IMR-90 (cell line): Measurements from ENCODE around the gene ZNF555. TPM values are rescaled to one million over a fixed set of nuclear protein-coding genes. Genes with fewer than 3 reads are reported as not detected.

Experiments
- ATAC-seq: fragments of 200-7000 bp; cut with Tn5 transposase; 2 replicates; pipeline ENCODE4 v1.9.1; 2020; ENCODE audit warnings: low read depth, mild to moderate bottlenecking, moderate library complexity
- BruUV-seq: library from RNA; stranded (reverse); fragments of 400-500 nt; replicated peaks from 2 replicates; lab custom pipeline; 2021; lab: Mats Ljungman, UMichigan
- CTCF ChIA-PET: fragments of 300-600 bp; formaldehyde crosslinking; extraction: SDS; loops from one replicate; lab custom pipeline; 2021; ENCODE audit warnings: antibody characterized with exemption; lab: Yijun Ruan, JAX
- POLR2A ChIA-PET: fragments of 300-600 bp; sonication (Branson Sonifier 250); formaldehyde crosslinking; loops from one replicate; lab custom pipeline; 2022; ENCODE audit warnings: antibody characterized with exemption; ENCODE audit not compliant: unreplicated experiment; lab: Charles Lee
- DNase-seq: peaks from one replicate; pipeline ENCODE4 v3.0.0; 2013
- H2AFZ ChIP-seq: replicated peaks from 2 replicates; pipeline ENCODE3; 2013; ENCODE audit warnings: low read length, mild to moderate bottlenecking; ENCODE audit not compliant: poor library complexity
- H2AK5ac ChIP-seq: 2 replicates; pipeline ENCODE4 v1.6.1; 2013; ENCODE audit warnings: low read depth, low read length, inconsistent platforms
- H2AK9ac ChIP-seq: replicated peaks from 2 replicates; pipeline ENCODE3; 2013; ENCODE audit warnings: mild to moderate bottlenecking, low read depth, low read length, moderate library complexity; ENCODE audit not compliant: poor library complexity
- H2BK120ac ChIP-seq: 2 replicates; pipeline ENCODE4 v1.6.1; 2013; ENCODE audit warnings: low read depth, low read length, inconsistent platforms
- H2BK15ac ChIP-seq: 3 replicates; pipeline ENCODE4 v1.6.1; 2013; ENCODE audit warnings: low read depth, low read length, inconsistent platforms
- H2BK20ac ChIP-seq: 2 replicates; pipeline ENCODE4 v1.6.1; 2013; ENCODE audit warnings: low read depth, mild to moderate bottlenecking, inconsistent platforms, low read length, moderate library complexity
- H2BK5ac ChIP-seq: 2 replicates; pipeline ENCODE4 v1.6.1; 2013; ENCODE audit warnings: mild to moderate bottlenecking, low read depth, low read length, inconsistent platforms; ENCODE audit not compliant: poor library complexity, severe bottlenecking
- H3K14ac ChIP-seq: replicated peaks from 2 replicates; pipeline ENCODE4 v1.6.1; 2013; ENCODE audit warnings: low read depth, low read length, inconsistent platforms
- H3K18ac ChIP-seq: 2 replicates; pipeline ENCODE4 v1.6.1; 2013; ENCODE audit warnings: low read depth, low read length, control low read depth
- H3K23ac ChIP-seq: 2 replicates; pipeline ENCODE4 v1.6.1; 2013; ENCODE audit warnings: low read depth, low read length, inconsistent platforms
- H3K27ac ChIP-seq: 2 replicates; pipeline ENCODE4 v1.5.1; 2013; ENCODE audit warnings: mild to moderate bottlenecking, control low read depth, low read length; ENCODE audit not compliant: insufficient read depth
- H3K27me3 ChIP-seq: 2 replicates; pipeline ENCODE4 v1.6.1; 2013; ENCODE audit warnings: low read length; ENCODE audit not compliant: control insufficient read depth, insufficient read depth
- H3K36me3 ChIP-seq: 2 replicates; pipeline ENCODE4 v1.6.1; 2013; ENCODE audit warnings: low read length, mixed read lengths; ENCODE audit not compliant: control insufficient read depth, insufficient read depth
- H3K4ac ChIP-seq: 2 replicates; pipeline ENCODE4 v1.6.1; 2013; ENCODE audit warnings: low read depth, low read length, inconsistent platforms
- H3K4me1 ChIP-seq: 2 replicates; pipeline ENCODE4 v1.6.1; 2013; ENCODE audit warnings: low read length, mixed read lengths; ENCODE audit not compliant: control insufficient read depth, insufficient read depth
- H3K4me2 ChIP-seq: 2 replicates; pipeline ENCODE4 v1.6.1; 2013; ENCODE audit warnings: low read depth, mild to moderate bottlenecking, control low read depth, low read length, moderate library complexity
- H3K4me3 ChIP-seq: 2 replicates; pipeline ENCODE4 v1.5.1; 2013; ENCODE audit warnings: low read depth, mild to moderate bottlenecking, control low read depth, low read length, moderate library complexity; ENCODE audit not compliant: insufficient read depth
- H3K56ac ChIP-seq: 2 replicates; pipeline ENCODE4 v1.6.1; 2013; ENCODE audit warnings: low read length, inconsistent platforms; ENCODE audit not compliant: insufficient read depth; ENCODE audit errors: extremely low read depth
- H3K79me1 ChIP-seq, 2 experiments: 2 replicates each; pipeline ENCODE4 v1.6.1; 2013; ENCODE audit warnings: low read length in 2 of 2, inconsistent platforms in 1 of 2, low read depth in 1 of 2
- H3K9ac ChIP-seq: 2 replicates; pipeline ENCODE4 v1.6.1; 2013; ENCODE audit warnings: low read depth, low read length, control low read depth
- H3K9me1 ChIP-seq: 2 replicates; pipeline ENCODE4 v1.6.1; 2013; ENCODE audit warnings: low read length, inconsistent platforms; ENCODE audit not compliant: insufficient read depth
- H3K9me3 ChIP-seq: 2 replicates; pipeline ENCODE4 v1.6.1; 2013; ENCODE audit warnings: low read length; ENCODE audit not compliant: control insufficient read depth, insufficient read depth
- H4K20me1 ChIP-seq: 2 replicates; pipeline ENCODE4 v1.6.1; 2013; ENCODE audit warnings: low read length, inconsistent platforms; ENCODE audit not compliant: insufficient read depth
- H4K5ac ChIP-seq: 2 replicates; pipeline ENCODE4 v1.6.1; 2013; ENCODE audit warnings: mild to moderate bottlenecking, low read depth, low read length, control low read depth
- H4K8ac ChIP-seq, 2 experiments: 2 replicates each; pipeline ENCODE4 v1.6.1; 2013; ENCODE audit warnings: low read depth in 2 of 2, low read length in 2 of 2, control low read depth in 1 of 2, inconsistent platforms in 1 of 2
- H4K91ac ChIP-seq: 2 replicates; pipeline ENCODE4 v1.6.1; 2013; ENCODE audit warnings: low read depth, low read length, inconsistent platforms; ENCODE audit not compliant: insufficient read depth
- CEBPB ChIP-seq: IDR thresholded peaks from 2 replicates; pipeline ENCODE4 v1.6.1; 2012; ENCODE audit warnings: low read depth, low read length, improper control_type of control experiment
- CTCF ChIP-seq: conservative IDR thresholded peaks from 2 replicates; pipeline ENCODE4 v1.5.1; 2012; ENCODE audit warnings: mild to moderate bottlenecking, low read depth, low read length, improper control_type of control experiment
- ELK1 ChIP-seq: fragments of 150-350 bp; IDR thresholded peaks from 2 replicates; pipeline ENCODE4 v1.6.1; 2016; ENCODE audit warnings: low read depth, mild to moderate bottlenecking, low read length, moderate library complexity, borderline replicate concordance
- FOS ChIP-seq: fragments of 150-350 bp; IDR thresholded peaks from 2 replicates; pipeline ENCODE4 v1.6.1; 2016; ENCODE audit warnings: low read depth, low read length
- MAZ ChIP-seq: IDR thresholded peaks from 2 replicates; pipeline ENCODE4 v1.6.1; 2012; ENCODE audit warnings: low read depth, mild to moderate bottlenecking, low read length, improper control_type of control experiment, moderate library complexity, borderline replicate concordance
- NFE2L2 ChIP-seq: fragments of 150-350 bp; IDR thresholded peaks from 2 replicates; pipeline ENCODE4 v1.6.1; 2016; ENCODE audit warnings: low read depth, mild to moderate bottlenecking, low read length
- POLR2A ChIP-seq: IDR thresholded peaks from 2 replicates; pipeline ENCODE4 v1.6.1; 2012; ENCODE audit warnings: mild to moderate bottlenecking, low read depth, low read length
- RAD21 ChIP-seq: IDR thresholded peaks from 2 replicates; pipeline ENCODE4 v1.6.1; 2012; ENCODE audit warnings: low read length, improper control_type of control experiment
- RCOR1 ChIP-seq: IDR thresholded peaks from 2 replicates; pipeline ENCODE4 v1.6.1; 2012; ENCODE audit warnings: mild to moderate bottlenecking, low read length, improper control_type of control experiment; ENCODE audit not compliant: insufficient replicate concordance
- SMC3 ChIP-seq: fragments of 150-350 bp; IDR thresholded peaks from 2 replicates; pipeline ENCODE4 v1.6.1; 2016; ENCODE audit warnings: low read depth, mild to moderate bottlenecking, antibody characterized with exemption, low read length, moderate library complexity
- USF2 ChIP-seq: fragments of 150-350 bp; IDR thresholded peaks from 2 replicates; pipeline ENCODE4 v1.6.1; 2017; ENCODE audit warnings: mild to moderate bottlenecking, antibody characterized with exemption, low read length, low read depth
- WGBS, 2 experiments: methylation state at CpG; one replicate each; pipeline versions ENCODE4 v1.1.5 to v1.1.7; 2013; ENCODE audit warnings: missing lambda C conversion rate in 2 of 2; ENCODE audit not compliant: insufficient read length in 1 of 2; ENCODE audit errors: extremely low coverage in 2 of 2; 5-methylcytosine and 5-hydroxymethylcytosine counted together
- dilution Hi-C: fragments of 300-500 bp; cut with HindIII; formaldehyde crosslinking; loops from one replicate; pipeline ENCODE4 v1.14.3; 2018; ENCODE audit warnings: low sequenced_read_pairs; ENCODE audit not compliant: unreplicated experiment
- in situ Hi-C: fragments of 300-500 bp; cut with MboI; formaldehyde crosslinking; loops from 3 replicates; pipeline ENCODE4 v1.14.3; 2019; ENCODE audit warnings: low sequenced_read_pairs, inconsistent platforms, mixed read lengths
- intact Hi-C: fragments of 100-400 bp; cut with micrococcal nuclease; formaldehyde crosslinking; loops from 2 replicates; pipeline ENCODE4 v1.10.0; 2022
- polyA plus RNA-seq, 3 experiments: library from polyadenylated mRNA; depleted of rRNA; stranded (reverse); fragments of >200 nt; gene quantifications; 2 replicates each; pipeline ENCODE4 v1.2.3, GENCODE V29; 2012; ENCODE audit warnings: low replicate concordance in 1 of 3
- total RNA-seq: library from RNA; depleted of rRNA; stranded (reverse); fragments of >200 nt; gene quantifications from 2 replicates; pipeline ENCODE4 v1.2.3, GENCODE V29; 2012

Gene ZNF555
- total and polyA plus RNA-seq, 2 of the 4 experiments (the other 2 are of a cell fraction): 2.8 to 9.7 TPM

- no peak for TF ChIP-seq FOS
Measured at GRCh38 chr19:2795827-2796658, 45.2 kb upstream of the ZNF555 start (continued).

- Histone ChIP-seq H3K36me3 (peaks cover 46% of the 10 kb centered on the region), H4K5ac (no peak overlapping the region), H3K9me3 (no peaks in the 10 kb centered on the region), H3K4me2 (no peak overlapping the region), H2AK9ac (no peak overlapping the region), H2BK20ac (no peak overlapping the region), H3K79me1 (peaks cover 0 to 34% of the 10 kb centered on the region in 2 experiments; a peak in 2 of 4 replicates), H4K91ac (no peak overlapping the region), H3K14ac (no peak overlapping the region), H3K56ac (no peak overlapping the region), H4K20me1 (no peaks in the 10 kb centered on the region; the same call in none of the 2 replicates), H2AFZ (no peak overlapping the region), H4K8ac (no peak overlapping the region), H3K9me1 (no peaks in the 10 kb centered on the region), H3K23ac (no peak overlapping the region), H3K9ac (no peak overlapping the region), H2BK120ac (no peak overlapping the region), H3K18ac (no peak overlapping the region), H3K4me3 (no peak overlapping the region), H3K4ac (no peak overlapping the region), H2BK15ac (no peak overlapping the region), H3K27me3 (no peaks in the 10 kb centered on the region), H3K27ac (no peak overlapping the region), H2AK5ac (no peak overlapping the region), H2BK5ac (no peak overlapping the region), H3K4me1 (no peaks in the 10 kb centered on the region)
- no TSS peak for BruUV-seq
- WGBS, 2 experiments: 90% methylated on average over 7 of the region's 23 CpGs; no CpG with 5 or more reads in 1 of the 2 experiments
- no peak for DNase-seq
- dilution Hi-C loops: no loop called here
- intact Hi-C loops: no loop called here
- ChIA-PET POLR2A (no interaction called here), CTCF (no interaction called here)
- no peak for ATAC-seq
- in situ Hi-C loops: no loop called here
- no peak for TF ChIP-seq NFE2L2
- no peak for TF ChIP-seq SMC3
- TF ChIP-seq RAD21: no peak
- no peak for TF ChIP-seq RCOR1
- TF ChIP-seq FOS: no peak
- no peak for TF ChIP-seq CTCF
- TF ChIP-seq USF2: no peak
- TF ChIP-seq CEBPB: no peak
- TF ChIP-seq MAZ: no peak
- TF ChIP-seq ELK1: no peak
- no peak for TF ChIP-seq POLR2A
Measured at GRCh38 chr19:2796659-2797266, 44.5 kb upstream of the ZNF555 start.
